Measurements from ENCODE around the gene CST4.

Gene CST4

GRCh38 chr20:23652371-23652770 is 36.5 kb downstream of the CST4 start:
- Histone ChIP-seq H3K27ac (no peak overlapping the region), H3K27me3 (no peaks in the 10 kb centered on the region), H4K20me1 (no peaks in the 10 kb centered on the region), H3K9me3 (replicated peaks in 1 of 11) (no peaks in the 10 kb centered on the region), H3K4me1 (peaks cover 37 to 51% (median 48%) of the 10 kb centered on the region in 10 experiments), H3K9ac (no peak overlapping the region), H3K4me3 (no peak overlapping the region), H3K36me3 (no peaks in the 10 kb centered on the region), H3K4me2 (peak overlapping the region in 4 of 11 experiments; percentile 16 to 97 (median 85); a peak in 5 of 22 replicates)
- TF ChIP-seq Cebpa-rat (IDR thresholded peaks at IDR 0.05), result no peak

- Histone ChIP-seq H3K9me3 (replicated peaks in 1 of 11) (no peaks in the 10 kb centered on the region), H4K20me1 (no peaks in the 10 kb centered on the region), H3K27me3 (no peaks in the 10 kb centered on the region), H3K9ac (no peak overlapping the region), H3K36me3 (no peaks in the 10 kb centered on the region), H3K4me2 (no peak overlapping the region), H3K4me1 (peaks cover 31 to 51% (median 36%) of the 10 kb centered on the region in 10 experiments), H3K27ac (no peak overlapping the region), H3K4me3 (no peak overlapping the region)
- TF ChIP-seq Cebpa-rat (IDR thresholded peaks at IDR 0.05), result no peak
Observed at GRCh38 chr20:23651117-23651516, 37.7 kb downstream of the CST4 start.

DNA sequence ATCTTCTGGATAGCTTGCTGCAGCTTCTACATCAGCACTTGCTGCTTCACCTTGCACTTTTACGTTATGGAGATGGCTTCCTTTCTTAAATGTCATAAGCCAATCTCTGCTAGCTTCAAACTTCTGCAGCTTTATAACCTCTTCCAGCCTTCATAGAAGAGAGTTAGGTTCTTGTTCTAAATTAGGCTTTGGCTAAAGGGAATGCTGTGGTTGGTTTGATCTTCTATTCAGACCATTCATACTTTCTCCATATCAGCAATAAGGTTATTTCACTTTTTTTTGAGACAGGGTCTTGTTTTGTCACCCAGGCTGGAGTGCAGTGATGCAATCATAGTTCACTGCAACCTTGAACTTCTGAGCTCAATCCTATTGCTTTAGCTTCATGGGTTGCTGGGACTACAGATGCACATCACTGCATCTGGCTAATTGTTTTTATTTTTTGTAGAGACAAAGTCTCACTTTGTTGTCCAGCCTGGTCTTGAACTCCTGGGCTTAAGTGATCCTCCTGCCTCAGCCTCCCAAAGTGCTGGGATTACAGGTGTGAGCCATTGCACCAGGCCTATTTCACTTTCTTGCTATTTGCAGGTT is 38.9 kb downstream of the CST4 start:
- Histone ChIP-seq H3K4me3 (no peak overlapping the region), H3K27ac (no peak overlapping the region), H3K9ac (no peak overlapping the region), H4K20me1 (no peaks in the 10 kb centered on the region), H3K27me3 (no peaks in the 10 kb centered on the region), H3K36me3 (no peaks in the 10 kb centered on the region), H3K9me3 (replicated peaks in 1 of 11) (no peaks in the 10 kb centered on the region), H3K4me2 (no peak overlapping the region), H3K4me1 (peaks cover 19 to 53% (median 24%) of the 10 kb centered on the region in 10 experiments)
- TF ChIP-seq Cebpa-rat (IDR thresholded peaks at IDR 0.05), result peak in 1 of 11 experiments; percentile 23; a peak in 1 of 22 replicates

DNA sequence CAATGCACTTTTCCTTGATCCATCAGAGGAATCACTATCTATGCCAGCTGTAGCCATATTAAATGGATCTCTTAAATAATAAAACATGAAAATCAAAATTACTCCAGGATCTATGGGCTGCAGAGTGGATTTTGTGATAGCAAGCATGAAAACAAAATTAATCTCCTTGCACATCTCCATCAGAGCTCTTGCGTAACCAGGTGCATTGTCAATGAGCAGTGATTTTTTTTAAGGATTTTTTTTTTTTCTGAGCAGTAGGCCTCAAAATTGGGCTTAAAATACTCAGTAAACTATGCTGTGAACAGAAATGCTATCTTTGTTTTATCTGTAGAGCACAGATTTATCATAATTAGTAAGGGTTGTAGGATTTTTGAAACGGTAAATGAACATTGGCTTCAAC is 39.6 kb downstream of the CST4 start:
- Histone ChIP-seq H3K36me3 (no peaks in the 10 kb centered on the region), H3K4me1 (peaks cover 12 to 53% (median 19%) of the 10 kb centered on the region in 10 experiments), H4K20me1 (no peaks in the 10 kb centered on the region), H3K4me3 (no peak overlapping the region), H3K9me3 (replicated peaks in 1 of 11) (no peaks in the 10 kb centered on the region), H3K27ac (no peak overlapping the region), H3K4me2 (no peak overlapping the region), H3K9ac (no peak overlapping the region), H3K27me3 (no peaks in the 10 kb centered on the region)
- peak in 2 of 11 experiments; percentile 32 to 38; a peak in 1 of 22 replicates for TF ChIP-seq Cebpa-rat (IDR thresholded peaks at IDR 0.05)

DNA sequence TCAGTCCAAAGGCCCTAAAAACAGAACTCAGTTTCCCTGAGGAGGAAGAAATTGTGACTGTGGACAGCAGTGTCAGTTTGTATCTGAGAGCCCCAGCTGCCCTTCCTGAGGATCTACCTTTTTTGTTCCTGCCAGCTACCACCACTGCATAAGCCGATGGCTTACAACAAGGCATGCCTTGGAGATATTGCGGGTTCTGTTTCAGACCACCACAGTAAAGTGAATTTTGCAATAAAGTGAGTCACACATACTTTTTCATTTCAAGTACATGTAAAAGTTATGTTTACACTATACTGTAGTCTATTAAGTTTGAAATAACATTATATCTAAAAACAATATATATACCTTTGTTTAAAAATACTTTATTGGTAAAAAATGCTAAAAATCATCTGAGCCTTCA is 41.5 kb downstream of the CST4 start:
- no peaks in the 10 kb centered on the region for H4K20me1 ChIP-seq
- no peak overlapping the region for H3K27ac ChIP-seq
- H3K36me3 ChIP-seq, result no peaks in the 10 kb centered on the region
- H3K9ac ChIP-seq, result no peak overlapping the region
- H3K4me1 ChIP-seq, result peaks cover 18 to 53% (median 25%) of the 10 kb centered on the region in 10 experiments
- H3K4me3 ChIP-seq, result no peak overlapping the region
- no peaks in the 10 kb centered on the region for H3K9me3 ChIP-seq (replicated peaks in 1 of 11)
- no peak for TF ChIP-seq Cebpa-rat (IDR thresholded peaks at IDR 0.05)
- H3K4me2 ChIP-seq, result peak overlapping the region in 1 of 11 experiments; percentile 60; a peak in 2 of 22 replicates
- H3K27me3 ChIP-seq, result no peaks in the 10 kb centered on the region

DNA sequence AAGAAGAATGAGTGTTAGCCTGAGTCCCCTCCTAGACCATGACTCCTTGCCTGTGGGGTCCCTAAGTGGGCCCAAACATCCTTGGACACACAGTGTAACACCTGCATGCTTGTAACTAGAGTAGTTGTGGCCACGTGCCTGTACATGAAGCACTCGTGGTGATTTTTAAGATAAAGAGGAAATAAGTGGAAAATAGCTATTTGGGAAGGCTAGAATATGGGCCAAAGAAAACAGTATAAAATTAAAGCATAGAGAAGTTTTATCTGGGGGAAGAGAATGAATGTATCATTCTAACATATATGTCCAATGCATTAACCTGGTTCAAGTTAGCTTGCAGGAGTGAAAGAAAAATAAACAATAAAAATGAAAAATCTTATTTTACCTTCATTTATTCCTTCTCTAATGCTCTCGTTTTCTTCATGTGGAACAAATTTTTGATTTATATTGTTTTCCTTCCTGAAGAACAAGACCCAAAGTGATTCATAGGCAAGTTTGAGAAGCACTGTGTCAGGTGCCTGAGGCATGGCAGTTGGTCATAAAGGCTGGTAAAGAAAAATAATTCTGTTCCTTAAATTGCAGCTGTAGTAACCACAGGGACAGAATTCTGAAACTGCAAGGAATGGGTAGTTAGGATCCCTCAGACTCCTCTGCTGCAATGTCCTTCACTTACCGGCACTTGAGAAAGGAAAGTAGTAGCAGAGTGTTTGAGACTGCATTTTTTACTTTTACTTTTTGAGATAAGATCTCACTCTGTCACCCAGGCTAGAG is 42.5 kb downstream of the CST4 start:
- Histone ChIP-seq H3K27ac (no peak overlapping the region), H3K4me2 (peak overlapping the region in 4 of 11 experiments; percentile 2 to 60 (median 29); a peak in 6 of 22 replicates), H3K4me1 (peaks cover 29 to 62% (median 35%) of the 10 kb centered on the region in 10 experiments), H3K36me3 (no peaks in the 10 kb centered on the region), H3K27me3 (no peaks in the 10 kb centered on the region), H3K9ac (no peak overlapping the region), H3K4me3 (no peak overlapping the region), H4K20me1 (0 out of 22 replicates have a peak, but pooled peaks cover 0 to 4% (median 0%) of the 10 kb centered on the region in 11 experiments), H3K9me3 (replicated peaks in 1 of 11) (no peaks in the 10 kb centered on the region)
- no peak for TF ChIP-seq Cebpa-rat (IDR thresholded peaks at IDR 0.05)

- H3K4me2 ChIP-seq, result peak overlapping the region in 2 of 11 experiments; percentile 54 to 60; a peak in 3 of 22 replicates
- 0 out of 22 replicates have a peak, but pooled peaks cover 0 to 4% (median 0%) of the 10 kb centered on the region in 11 experiments for H4K20me1 ChIP-seq
- no peak overlapping the region for H3K9ac ChIP-seq
- no peaks in the 10 kb centered on the region for H3K27me3 ChIP-seq
- H3K27ac ChIP-seq, result no peak overlapping the region
- H3K4me1 ChIP-seq, result peaks cover 36 to 69% (median 42%) of the 10 kb centered on the region in 10 experiments
- H3K36me3 ChIP-seq, result no peaks in the 10 kb centered on the region
- no peak for TF ChIP-seq Cebpa-rat (IDR thresholded peaks at IDR 0.05)
- H3K4me3 ChIP-seq, result no peak overlapping the region
- no peaks in the 10 kb centered on the region for H3K9me3 ChIP-seq (replicated peaks in 1 of 11)
Observed at GRCh38 chr20:23645575-23645974, 43.3 kb downstream of the CST4 start.

DNA sequence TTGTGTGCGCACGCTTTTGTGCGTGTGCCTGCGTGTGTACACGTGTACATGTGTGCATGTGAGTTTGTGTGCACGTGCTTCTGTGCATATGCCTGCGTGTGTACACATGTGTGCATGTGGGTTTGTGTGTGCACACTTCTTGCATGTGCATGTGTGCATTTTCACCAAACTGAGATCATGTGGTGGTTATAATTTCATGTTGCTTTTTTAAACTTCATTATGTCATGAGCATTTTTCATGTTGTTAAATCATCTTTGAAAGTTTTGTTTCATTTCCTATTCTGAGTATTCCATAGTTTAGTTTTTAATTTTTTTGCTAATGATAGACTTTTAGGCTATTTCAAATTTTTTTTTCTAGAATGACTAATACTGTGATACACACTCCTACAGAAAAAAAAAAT is 44.7 kb downstream of the CST4 start:
- H3K27me3 ChIP-seq, result no peaks in the 10 kb centered on the region
- H4K20me1 ChIP-seq, result 0 out of 22 replicates have a peak, but pooled peaks cover 0 to 4% (median 0%) of the 10 kb centered on the region in 11 experiments
- peaks cover 50 to 83% (median 54%) of the 10 kb centered on the region in 10 experiments for H3K4me1 ChIP-seq
- H3K4me3 ChIP-seq, result no peak overlapping the region
- H3K9ac ChIP-seq, result no peak overlapping the region
- H3K4me2 ChIP-seq, result peak overlapping the region; percentile 65 to 87 (median 78); a peak in 21 of 22 replicates
- no peak for TF ChIP-seq Cebpa-rat (IDR thresholded peaks at IDR 0.05)
- no peak overlapping the region for H3K27ac ChIP-seq
- 0 out of 22 replicates have a peak, but pooled peaks cover 0 to 4% (median 0%) of the 10 kb centered on the region in 11 experiments for H3K9me3 ChIP-seq (replicated peaks in 1 of 11)
- H3K36me3 ChIP-seq, result no peaks in the 10 kb centered on the region

GRCh38 chr20:23643659-23644058 is 45.2 kb downstream of the CST4 start:
- Histone ChIP-seq H3K9ac (peak overlapping the region in 2 of 11 experiments; percentile 11 to 37; a peak in 1 of 22 replicates), H3K27me3 (no peaks in the 10 kb centered on the region), H4K20me1 (0 out of 22 replicates have a peak, but pooled peaks cover 0 to 4% (median 0%) of the 10 kb centered on the region in 11 experiments), H3K4me1 (peaks cover 50 to 87% (median 57%) of the 10 kb centered on the region in 10 experiments), H3K4me3 (no peak overlapping the region), H3K36me3 (no peaks in the 10 kb centered on the region), H3K4me2 (peak overlapping the region; percentile 65 to 87 (median 78)), H3K9me3 (replicated peaks in 1 of 11) (0 out of 22 replicates have a peak, but pooled peaks cover 0 to 4% (median 0%) of the 10 kb centered on the region in 11 experiments), H3K27ac (peak overlapping the region in 4 of 11 experiments; percentile 31 to 73 (median 61); a peak in 4 of 22 replicates)
- no peak for TF ChIP-seq Cebpa-rat (IDR thresholded peaks at IDR 0.05)
